ENCODE results near the gene WWC2. TPM values are rescaled to one million over a fixed set of nuclear protein-coding genes. Genes with fewer than 3 reads are reported as not detected.

Gene WWC2
- total RNA-seq, 1 donor = 100 TPM

GRCh38 chr4:183201331-183201730 is 102.3 kb downstream of the WWC2 start:
- TF ChIP-seq CTCF (IDR thresholded peaks at IDR 0.05; ENCODE audit: insufficient read depth, low read depth, low read length) = no peak
- no peak overlapping the region for H3K4me3 ChIP-seq (ENCODE audit: low read depth, low read length)
- peak; percentile 41 for DNase-seq (ENCODE audit: low read depth)

GRCh38 chr4:183202523-183202922 is 103.5 kb downstream of the WWC2 start:
- no peak overlapping the region for H3K4me3 ChIP-seq (ENCODE audit: low read depth, low read length)
- DNase-seq (ENCODE audit: low read depth) = no peak
- TF ChIP-seq CTCF (IDR thresholded peaks at IDR 0.05; ENCODE audit: insufficient read depth, low read depth, low read length) = no peak

- no peak overlapping the region for H3K4me3 ChIP-seq (ENCODE audit: low read depth, low read length)
- no peak for TF ChIP-seq CTCF (IDR thresholded peaks at IDR 0.05; ENCODE audit: insufficient read depth, low read depth, low read length)
- no peak for DNase-seq (ENCODE audit: low read depth)
These were observed 105.7 kb downstream of the WWC2 start for GRCh38 chr4:183204793-183205192.

- peak; percentile 17 for DNase-seq (ENCODE audit: low read depth)
- no peak for TF ChIP-seq CTCF (IDR thresholded peaks at IDR 0.05; ENCODE audit: insufficient read depth, low read depth, low read length)
These were observed 106.1 kb downstream of the WWC2 start for GRCh38 chr4:183205193-183205592.

GRCh38 chr4:183205709-183206108 is 106.7 kb downstream of the WWC2 start:
- no peak for TF ChIP-seq CTCF (IDR thresholded peaks at IDR 0.05; ENCODE audit: insufficient read depth, low read depth, low read length)
- no peak overlapping the region for H3K4me3 ChIP-seq (ENCODE audit: low read depth, low read length)

More at GRCh38 chr4:183205193-183205592, 106.1 kb downstream of the WWC2 start:
- no peak overlapping the region for H3K4me3 ChIP-seq (ENCODE audit: low read depth, low read length)

GRCh38 chr4:183211533-183211932 is 112.5 kb downstream of the WWC2 start:
- DNase-seq (ENCODE audit: low read depth) = no peak
- no peak overlapping the region for H3K4me3 ChIP-seq (ENCODE audit: low read depth, low read length)
- TF ChIP-seq CTCF (IDR thresholded peaks at IDR 0.05; ENCODE audit: insufficient read depth, low read depth, low read length) = no peak

More at GRCh38 chr4:183205709-183206108, 106.7 kb downstream of the WWC2 start:
- DNase-seq (ENCODE audit: low read depth) = no peak

GRCh38 chr4:183213996-183214395 is 114.9 kb downstream of the WWC2 start:
- H3K4me3 ChIP-seq (ENCODE audit: low read depth, low read length) = no peak overlapping the region
- TF ChIP-seq CTCF (IDR thresholded peaks at IDR 0.05; ENCODE audit: insufficient read depth, low read depth, low read length) = no peak
- no peak for DNase-seq (ENCODE audit: low read depth)

All from fibroblast of villous mesenchyme (primary cell).